Mesendoderm (in vitro differentiated cells): ENCODE data around the gene TTYH3.

Experiments
- DNase-seq: peaks from one replicate; pipeline ENCODE4 v3.0.0; 2013
- H2AK5ac ChIP-seq: 2 replicates; pipeline ENCODE4 v1.6.1; 2013; ENCODE audit warnings: low read length, inconsistent platforms
- H2BK120ac ChIP-seq: 2 replicates; pipeline ENCODE4 v1.6.1; 2013; ENCODE audit warnings: low read depth, mild to moderate bottlenecking, low read length, moderate library complexity, mixed read lengths
- H2BK15ac ChIP-seq: replicated peaks from 2 replicates; pipeline ENCODE4 v1.6.1; 2013; ENCODE audit warnings: low read depth, mild to moderate bottlenecking, moderate library complexity
- H2BK5ac ChIP-seq: 2 replicates; pipeline ENCODE4 v1.6.1; 2013; ENCODE audit warnings: low read length, inconsistent platforms
- H3K18ac ChIP-seq: 2 replicates; pipeline ENCODE4 v1.6.1; 2013; ENCODE audit warnings: mild to moderate bottlenecking, low read length, mixed read lengths
- H3K23ac ChIP-seq: one replicate; pipeline ENCODE4 v1.6.1; 2013; ENCODE audit warnings: low read length
- H3K27ac ChIP-seq: 2 replicates; pipeline ENCODE4 v1.5.1; 2013; ENCODE audit warnings: low read depth, mild to moderate bottlenecking, inconsistent platforms, low read length, moderate library complexity
- H3K27me3 ChIP-seq: 2 replicates; pipeline ENCODE4 v1.6.1; 2013; ENCODE audit warnings: low read length, control low read depth, mild to moderate bottlenecking, inconsistent platforms; ENCODE audit not compliant: insufficient read depth, poor library complexity
- H3K36me3 ChIP-seq: 2 replicates; pipeline ENCODE4 v1.6.1; 2013; ENCODE audit warnings: low read length, inconsistent platforms; ENCODE audit not compliant: control insufficient read depth, insufficient read depth
- H3K4ac ChIP-seq: one replicate; pipeline ENCODE4 v1.6.1; 2013; ENCODE audit warnings: low read depth, mild to moderate bottlenecking, low read length, moderate library complexity
- H3K4me1 ChIP-seq: 2 replicates; pipeline ENCODE4 v1.6.1; 2013; ENCODE audit warnings: low read depth, low read length, inconsistent platforms; ENCODE audit not compliant: control insufficient read depth
- H3K4me2 ChIP-seq: 2 replicates; pipeline ENCODE4 v1.6.1; 2013; ENCODE audit warnings: low read length
- H3K4me3 ChIP-seq: 2 replicates; pipeline ENCODE4 v1.5.1; 2013; ENCODE audit warnings: mild to moderate bottlenecking, low read length
- H3K56ac ChIP-seq: one replicate; pipeline ENCODE4 v1.6.1; 2013; ENCODE audit warnings: low read length
- H3K79me1 ChIP-seq: 2 replicates; pipeline ENCODE4 v1.6.1; 2013; ENCODE audit warnings: low read length, inconsistent platforms
- H3K79me2 ChIP-seq: 2 replicates; pipeline ENCODE4 v1.6.1; 2013; ENCODE audit warnings: mild to moderate bottlenecking, low read length; ENCODE audit not compliant: control insufficient read depth, insufficient read depth
- H3K9ac ChIP-seq: 2 replicates; pipeline ENCODE4 v1.6.1; 2013; ENCODE audit warnings: low read length, inconsistent platforms
- H4K5ac ChIP-seq: one replicate; pipeline ENCODE4 v1.6.1; 2013; ENCODE audit warnings: low read length
- H4K8ac ChIP-seq: one replicate; pipeline ENCODE4 v1.6.1; 2013; ENCODE audit warnings: low read depth, mild to moderate bottlenecking, control low read depth, low read length, moderate library complexity
- WGBS: extraction: QIAGEN DNeasy Blood & Tissue Kit; methylation state at CpG from one replicate; pipeline ENCODE4 v1.1.7; 2013; ENCODE audit warnings: low lambda C conversion rate, missing lambda C conversion rate; ENCODE audit not compliant: insufficient coverage; ENCODE audit errors: extremely low coverage; 5-methylcytosine and 5-hydroxymethylcytosine counted together

TTYH3 gene

GRCh38 chr7:2651847-2652735 lies 20.3 kb downstream of the TTYH3 start:
- no peak overlapping the region for H3K18ac ChIP-seq
- H3K27ac ChIP-seq = no peak overlapping the region
- no peak overlapping the region for H3K4me2 ChIP-seq
- DNase-seq = no peak
- no peak overlapping the region for H2BK120ac ChIP-seq
- H2BK15ac ChIP-seq = no peak overlapping the region
- H3K79me2 ChIP-seq = no peaks in the 10 kb centered on the region
- H3K9ac ChIP-seq = no peak overlapping the region
- no peak overlapping the region for H4K8ac ChIP-seq
- H3K4ac ChIP-seq = no peak overlapping the region
- H3K79me1 ChIP-seq = peaks cover 2% of the 10 kb centered on the region
- H3K27me3 ChIP-seq = no peaks in the 10 kb centered on the region
- H3K56ac ChIP-seq = no peak overlapping the region
- no peak overlapping the region for H4K5ac ChIP-seq
- H3K23ac ChIP-seq = no peak overlapping the region
- no peak overlapping the region for H3K4me3 ChIP-seq
- peaks cover 27% of the 10 kb centered on the region for H3K36me3 ChIP-seq
- no CpG with 5 or more reads among the region's 28 CpGs for whole genome bisulfite sequencing
- H3K4me1 ChIP-seq = no peaks in the 10 kb centered on the region
- H2AK5ac ChIP-seq = no peak overlapping the region
- no peak overlapping the region for H2BK5ac ChIP-seq

GRCh38 chr7:2652736-2653060 lies 20.9 kb downstream of the TTYH3 start:
- Histone ChIP-seq H3K4me2 (no peak overlapping the region), H3K4ac (no peak overlapping the region), H3K18ac (no peak overlapping the region), H2BK5ac (no peak overlapping the region), H3K36me3 (peaks cover 27% of the 10 kb centered on the region), H3K79me1 (peaks cover 2% of the 10 kb centered on the region), H3K9ac (no peak overlapping the region), H3K79me2 (no peaks in the 10 kb centered on the region), H2BK120ac (no peak overlapping the region), H3K56ac (no peak overlapping the region), H3K27ac (no peak overlapping the region), H3K23ac (no peak overlapping the region), H2BK15ac (no peak overlapping the region), H4K5ac (no peak overlapping the region), H3K27me3 (no peaks in the 10 kb centered on the region), H2AK5ac (no peak overlapping the region), H3K4me1 (no peaks in the 10 kb centered on the region), H4K8ac (no peak overlapping the region), H3K4me3 (no peak overlapping the region)
- no CpG with 5 or more reads among the region's 12 CpGs for WGBS
- no peak for DNase-seq

DNA sequence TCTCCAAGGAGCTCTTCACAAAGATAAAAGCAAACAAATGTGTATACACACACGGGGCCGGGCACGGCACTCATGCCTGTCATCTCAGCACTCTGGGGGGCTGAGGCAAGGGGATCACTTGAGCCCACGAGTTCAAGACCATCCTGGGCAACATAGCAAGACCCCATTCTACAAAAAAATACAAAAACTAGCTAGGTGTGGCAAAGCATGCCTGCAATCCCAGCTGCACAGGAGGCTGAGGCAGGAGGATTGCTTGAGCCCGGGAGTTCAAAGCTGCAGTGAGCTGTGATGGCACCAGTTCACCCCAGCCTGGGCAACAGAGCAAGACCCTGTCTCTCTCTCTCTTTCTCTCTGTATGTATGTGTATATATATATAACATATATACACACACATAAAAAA lies 22.3 kb downstream of the TTYH3 start:
- Histone ChIP-seq H2BK5ac (no peak overlapping the region), H3K27ac (no peak overlapping the region), H2BK15ac (no peak overlapping the region), H3K4ac (no peak overlapping the region), H3K4me1 (no peaks in the 10 kb centered on the region), H4K5ac (no peak overlapping the region), H3K18ac (no peak overlapping the region), H3K23ac (no peak overlapping the region), H3K4me3 (no peak overlapping the region), H3K4me2 (no peak overlapping the region), H3K56ac (no peak overlapping the region), H3K27me3 (no peaks in the 10 kb centered on the region), H2BK120ac (no peak overlapping the region), H4K8ac (no peak overlapping the region), H3K79me1 (peaks cover 2% of the 10 kb centered on the region), H3K9ac (no peak overlapping the region), H3K79me2 (no peaks in the 10 kb centered on the region), H3K36me3 (peaks cover 27% of the 10 kb centered on the region), H2AK5ac (no peak overlapping the region)
- DNase-seq = no peak
- WGBS = no CpG with 5 or more reads among the region's 5 CpGs

DNA sequence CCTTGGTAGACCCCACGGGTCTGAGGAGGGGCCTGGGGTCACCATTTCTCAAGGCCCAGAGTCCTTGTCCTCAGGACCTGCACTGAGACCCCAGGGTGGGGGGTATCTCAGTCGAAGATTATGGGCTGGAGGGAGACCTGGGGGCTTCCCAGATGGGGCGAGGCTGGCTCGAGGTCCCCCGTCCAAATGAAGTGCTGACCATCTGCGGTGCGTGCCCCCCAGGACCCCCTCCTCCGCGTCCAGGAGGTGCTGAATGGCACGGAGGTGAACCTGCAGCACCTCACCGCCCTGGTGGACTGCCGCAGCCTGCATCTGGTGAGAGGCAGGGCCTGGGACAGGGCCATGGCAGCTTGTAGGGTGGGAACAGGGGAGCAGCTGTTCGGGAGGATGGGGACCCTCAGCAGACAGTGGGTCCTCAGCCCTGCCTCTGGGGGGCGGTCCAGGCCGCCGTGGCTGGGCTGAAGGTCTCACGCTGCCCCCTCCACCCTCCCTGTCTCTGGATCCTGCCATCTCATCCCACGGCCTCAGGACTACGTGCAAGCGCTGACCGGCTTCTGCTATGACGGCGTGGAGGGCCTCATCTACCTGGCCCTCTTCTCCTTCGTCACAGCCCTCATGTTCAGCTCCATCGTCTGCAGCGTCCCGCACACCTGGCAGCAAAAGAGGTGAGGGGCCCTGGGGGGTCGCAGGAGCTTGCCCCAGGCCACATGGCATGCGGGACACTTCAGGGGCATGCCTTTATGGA lies 24.3 kb downstream of the TTYH3 start:
- H3K18ac ChIP-seq = no peak overlapping the region
- H3K27ac ChIP-seq = no peak overlapping the region
- H3K4me3 ChIP-seq = no peak overlapping the region
- H3K56ac ChIP-seq = no peak overlapping the region
- H3K79me1 ChIP-seq = peaks cover 2% of the 10 kb centered on the region
- WGBS = no CpG with 5 or more reads among the region's 29 CpGs
- no peak overlapping the region for H2AK5ac ChIP-seq
- H2BK5ac ChIP-seq = no peak overlapping the region
- no peak overlapping the region for H2BK15ac ChIP-seq
- H3K9ac ChIP-seq = no peak overlapping the region
- no peak overlapping the region for H3K4ac ChIP-seq
- no peak for DNase-seq
- H3K4me2 ChIP-seq = no peak overlapping the region
- no peaks in the 10 kb centered on the region for H3K79me2 ChIP-seq
- H4K8ac ChIP-seq = no peak overlapping the region
- H3K23ac ChIP-seq = no peak overlapping the region
- H2BK120ac ChIP-seq = no peak overlapping the region
- H3K4me1 ChIP-seq = no peaks in the 10 kb centered on the region
- peaks cover 24% of the 10 kb centered on the region for H3K36me3 ChIP-seq
- no peaks in the 10 kb centered on the region for H3K27me3 ChIP-seq
- H4K5ac ChIP-seq = no peak overlapping the region

DNA sequence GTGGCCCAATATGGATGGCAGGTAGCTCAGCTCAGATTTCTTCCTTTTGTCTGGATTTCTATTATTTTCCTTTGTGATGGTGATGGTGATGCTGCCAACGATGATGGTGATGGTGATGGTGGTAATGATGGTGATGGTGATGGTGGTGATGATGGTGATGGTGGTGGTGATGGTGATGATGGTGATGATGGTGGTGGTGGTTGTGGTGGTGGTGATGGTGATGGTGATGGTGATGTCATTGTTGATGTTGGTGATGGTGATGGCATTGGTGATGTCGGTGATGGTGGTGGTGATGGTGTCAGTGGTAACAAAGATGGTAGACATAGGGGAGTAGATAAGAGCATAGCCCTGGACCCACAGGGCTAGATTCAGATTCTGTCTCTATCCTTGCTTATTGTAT lies 25.4 kb downstream of the TTYH3 start:
- H3K79me1 ChIP-seq = no peaks in the 10 kb centered on the region
- H3K4me1 ChIP-seq = no peaks in the 10 kb centered on the region
- H3K4ac ChIP-seq = no peak overlapping the region
- H2BK5ac ChIP-seq = no peak overlapping the region
- H3K27ac ChIP-seq = no peak overlapping the region
- H2BK15ac ChIP-seq = no peak overlapping the region
- H2AK5ac ChIP-seq = no peak overlapping the region
- no peaks in the 10 kb centered on the region for H3K79me2 ChIP-seq
- WGBS = no CpG with 5 or more reads among the region's 2 CpGs
- H3K4me3 ChIP-seq = no peak overlapping the region
- no peak overlapping the region for H4K5ac ChIP-seq
- no peak overlapping the region for H3K4me2 ChIP-seq
- no peaks in the 10 kb centered on the region for H3K27me3 ChIP-seq
- H3K9ac ChIP-seq = no peak overlapping the region
- peaks cover 20% of the 10 kb centered on the region for H3K36me3 ChIP-seq
- no peak overlapping the region for H3K23ac ChIP-seq
- H4K8ac ChIP-seq = no peak overlapping the region
- no peak overlapping the region for H2BK120ac ChIP-seq
- no peak for DNase-seq
- H3K56ac ChIP-seq = no peak overlapping the region
- no peak overlapping the region for H3K18ac ChIP-seq
